ENCODE data around the gene CHAMP1.
"Not testable (repeated sequence)": the region's sequence is repeated elsewhere in the genome, so short reads cannot be mapped to it uniquely, and the experiment has no call there.

CHAMP1 gene

DNA sequence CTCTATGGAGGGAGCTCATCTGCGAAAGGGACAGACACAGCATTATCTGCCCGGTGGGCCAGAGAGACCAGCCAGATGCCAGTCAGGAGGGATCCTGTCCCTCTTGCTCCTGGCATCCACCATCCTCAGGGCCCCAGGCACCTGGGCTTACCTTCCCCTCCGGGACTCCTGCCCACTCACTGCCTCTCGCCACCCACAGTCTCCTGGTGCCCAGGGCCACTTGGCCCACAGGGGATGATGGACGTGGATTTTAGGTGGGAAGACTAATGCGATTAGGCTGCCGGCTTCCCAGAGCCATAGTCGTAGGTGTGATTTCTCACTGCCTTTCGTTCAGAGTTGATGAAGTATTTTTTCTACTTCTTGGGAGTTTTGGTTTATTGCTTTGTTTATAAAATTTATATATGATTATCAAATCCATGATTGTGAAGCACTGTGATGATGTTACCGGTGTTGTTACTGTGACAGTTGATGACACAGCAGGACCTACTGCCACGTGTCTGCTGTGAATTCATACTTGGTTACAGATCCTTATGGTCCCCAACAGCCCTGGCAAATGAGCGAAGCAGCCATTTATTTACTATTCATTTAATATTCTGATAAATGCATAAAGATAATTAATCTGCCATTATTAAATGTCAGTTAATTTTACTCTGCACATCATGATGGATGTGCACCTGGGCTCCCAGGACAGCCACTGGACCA, 14.5 kb upstream of the CHAMP1 start:
- no peak for DNase-seq (ENCODE audit: low read depth)

DNA sequence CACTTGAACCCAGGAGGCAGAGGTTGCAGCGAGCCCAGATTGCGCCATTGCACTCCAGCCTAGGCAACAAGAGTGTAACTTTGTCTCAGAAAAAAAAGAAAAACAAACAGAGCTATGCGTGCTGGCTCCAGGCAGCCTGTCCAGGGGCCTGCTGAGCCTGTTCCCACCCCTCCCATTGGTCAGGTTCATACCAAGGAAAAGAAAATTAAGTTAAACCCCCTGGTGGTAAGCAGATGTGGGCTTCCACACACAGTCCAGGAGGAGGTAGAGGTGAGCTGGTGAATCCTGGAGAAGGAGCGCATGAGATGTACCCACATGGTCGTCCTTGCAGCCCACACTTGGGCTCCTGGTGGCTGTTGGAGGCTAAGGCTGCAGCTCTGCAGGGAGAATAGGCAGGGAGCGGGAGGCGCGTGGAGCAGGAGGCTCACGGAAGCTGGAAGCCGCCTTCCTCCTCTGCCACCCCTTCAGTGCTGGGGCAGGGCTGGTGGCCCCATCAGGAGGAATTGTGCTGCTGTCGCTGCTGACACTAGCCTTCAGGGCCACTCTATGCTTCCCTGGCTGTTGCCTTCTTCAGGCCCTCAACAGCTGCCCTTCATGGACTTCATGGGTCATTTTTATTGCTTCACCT, 10.5 kb upstream of the CHAMP1 start:
- DNase-seq (ENCODE audit: low read depth) = no peak

DNA sequence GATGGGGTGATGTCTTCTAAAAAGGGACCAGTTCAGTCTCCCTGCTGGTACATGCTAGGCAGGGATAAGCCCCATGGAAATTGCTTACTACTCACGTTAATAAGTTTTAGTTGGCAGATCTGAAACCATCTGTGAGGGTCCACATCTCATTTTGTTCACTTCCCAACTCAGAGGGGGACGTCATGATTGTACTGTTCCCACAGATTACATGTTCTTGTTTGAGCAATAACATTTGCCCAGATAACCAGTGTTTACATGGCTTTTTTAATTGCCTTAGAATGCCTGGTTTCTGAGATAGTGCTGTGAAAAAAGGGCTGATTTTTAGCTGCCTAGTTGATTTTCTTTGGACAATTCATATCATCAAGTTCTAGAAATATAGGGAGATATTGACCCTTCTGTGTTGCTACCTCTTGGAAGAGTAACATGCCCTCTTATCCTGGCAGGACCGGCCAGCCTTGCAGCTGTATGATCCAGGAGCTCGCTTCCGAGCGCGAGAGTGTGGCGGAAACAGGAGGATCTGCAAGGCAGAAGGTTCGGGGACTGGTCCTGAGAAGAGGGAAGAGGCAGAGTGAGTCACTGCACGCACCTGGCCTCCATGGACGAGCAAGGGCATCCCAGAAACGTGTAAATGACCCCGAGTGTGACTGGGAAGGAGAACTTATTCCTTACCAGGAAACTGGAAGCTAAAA, 9.8 kb upstream of the CHAMP1 start:
- DNase-seq (ENCODE audit: low read depth) = no peak

DNA sequence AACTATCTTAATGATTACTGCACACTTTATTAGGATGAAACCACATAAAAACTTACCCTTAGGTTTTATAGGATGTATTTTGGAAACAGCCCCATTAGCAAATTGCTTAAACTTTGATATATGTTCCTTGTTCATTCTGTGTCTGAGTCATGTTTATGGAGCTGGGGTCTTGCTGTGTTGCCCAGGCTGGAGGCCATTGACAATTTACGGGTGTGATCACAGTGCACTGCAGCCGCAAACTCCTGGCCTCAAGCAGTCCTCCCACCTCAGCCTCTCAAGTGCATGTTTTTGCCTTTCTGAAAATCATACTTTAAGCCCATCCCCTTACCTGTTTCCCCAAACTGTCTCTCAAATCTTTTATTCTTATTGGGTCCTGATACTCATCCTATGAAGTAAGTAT, 5.2 kb upstream of the CHAMP1 start:
- no peak for DNase-seq (ENCODE audit: low read depth)

DNA sequence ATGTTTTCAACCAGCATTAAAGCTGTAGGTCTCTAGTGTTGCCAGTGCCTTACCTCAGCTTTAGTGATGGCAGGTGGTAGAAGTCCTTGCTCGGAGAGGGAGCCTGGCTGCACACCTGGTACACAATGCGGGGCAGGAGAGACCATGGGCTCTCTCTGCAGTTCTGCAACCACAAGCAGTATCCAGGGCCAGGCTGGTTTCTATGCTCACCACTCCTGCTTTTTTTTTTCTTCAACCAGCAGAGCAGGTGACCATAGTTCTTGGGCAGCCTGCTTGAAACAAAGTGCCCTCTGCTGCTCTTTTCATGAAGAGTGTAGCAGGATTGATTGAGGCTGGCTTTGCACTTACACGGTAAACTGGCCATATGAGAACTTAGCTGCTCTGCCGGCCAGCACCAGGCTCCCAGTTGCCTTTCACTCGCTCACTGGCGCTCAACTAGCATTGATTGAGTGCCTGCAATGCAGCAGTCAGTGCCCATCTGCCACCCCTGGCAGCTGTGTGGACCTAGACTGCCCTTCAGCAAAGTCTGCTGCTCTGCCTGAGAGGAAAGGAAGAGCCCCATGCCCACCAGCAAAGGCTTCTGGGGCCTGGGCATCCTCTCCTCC, 4.4 kb upstream of the CHAMP1 start:
- DNase-seq (ENCODE audit: low read depth) = no peak

- DNase-seq (ENCODE audit: low read depth) = no peak
These were observed 3.3 kb upstream of the CHAMP1 start for GRCh38 chr13:114310956-114311355.

DNA sequence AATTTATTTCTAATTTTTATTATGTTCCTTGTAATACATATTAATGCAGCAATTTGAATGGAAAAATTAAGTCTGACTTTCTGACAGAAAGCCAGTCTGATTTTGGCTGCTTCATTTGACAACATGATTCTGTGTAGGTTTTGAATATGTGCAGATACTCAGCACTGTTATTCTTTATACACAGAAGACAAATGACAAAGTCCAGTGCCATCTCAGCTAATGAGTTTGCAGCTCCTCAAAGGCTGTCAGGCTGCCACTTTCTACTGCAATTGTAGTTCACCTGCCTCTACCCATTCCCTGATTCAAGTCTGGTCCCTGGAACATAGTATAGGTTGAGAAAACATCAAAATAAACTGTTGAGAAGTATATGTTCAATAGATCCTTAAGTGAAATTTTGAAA, 2.9 kb upstream of the CHAMP1 start:
- no peak for DNase-seq (ENCODE audit: low read depth)

DNA sequence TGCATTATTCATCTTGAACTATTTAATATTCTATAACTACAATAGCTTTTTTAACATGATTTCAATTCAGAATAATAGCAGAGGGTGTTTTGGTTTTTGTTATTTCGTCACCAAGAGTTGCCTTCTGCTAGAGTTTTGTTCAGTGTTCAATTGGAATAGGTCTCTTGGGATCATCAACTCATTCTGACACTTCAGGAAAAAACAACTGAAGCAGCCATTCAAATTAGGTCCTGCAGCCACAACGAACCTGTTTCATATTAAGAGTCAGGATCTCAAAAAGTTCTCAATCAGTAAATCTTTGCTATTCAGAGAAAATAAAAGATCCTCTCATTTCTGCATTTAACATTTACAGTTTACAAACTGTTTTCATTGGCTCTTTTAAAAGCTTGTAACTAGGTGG, 2.4 kb upstream of the CHAMP1 start:
- no peak for DNase-seq (ENCODE audit: low read depth)

- DNase-seq (ENCODE audit: low read depth) = no peak
These were observed 1.0 kb upstream of the CHAMP1 start for GRCh38 chr13:114313061-114313860.

DNA sequence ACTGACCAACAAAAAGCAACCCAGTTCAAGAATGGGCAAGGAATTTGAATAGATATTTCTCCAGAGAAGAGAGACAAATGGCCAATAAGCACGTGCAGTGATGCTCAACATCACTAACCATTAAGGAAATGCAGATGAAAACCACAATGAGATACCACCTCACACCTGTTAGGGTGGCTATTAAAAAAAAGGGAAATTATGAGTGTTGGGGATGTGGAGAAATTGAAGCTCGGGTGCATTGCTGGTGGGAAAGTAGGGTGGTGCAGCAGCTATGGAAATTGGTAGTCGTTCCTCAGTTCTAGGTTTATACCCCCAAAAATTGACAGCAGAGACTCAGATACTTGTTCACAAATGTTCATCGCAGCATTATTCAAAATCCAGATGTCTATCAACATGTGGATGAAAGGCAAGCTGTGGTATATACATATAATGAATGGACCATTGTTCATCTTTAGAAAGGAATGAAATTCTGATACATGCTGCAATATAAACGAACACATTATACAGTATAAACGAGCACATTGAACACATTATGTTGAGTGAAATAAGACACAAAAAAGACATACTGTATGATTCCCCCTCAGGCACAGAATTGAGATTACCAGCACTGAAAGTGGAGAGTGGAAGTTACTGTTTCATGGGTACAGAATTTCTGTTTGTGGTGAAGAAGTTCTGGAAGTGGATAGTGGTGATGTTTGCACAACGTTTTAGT, 927 bp downstream of the CHAMP1 start:
- no peak for DNase-seq (ENCODE audit: low read depth)

DNA sequence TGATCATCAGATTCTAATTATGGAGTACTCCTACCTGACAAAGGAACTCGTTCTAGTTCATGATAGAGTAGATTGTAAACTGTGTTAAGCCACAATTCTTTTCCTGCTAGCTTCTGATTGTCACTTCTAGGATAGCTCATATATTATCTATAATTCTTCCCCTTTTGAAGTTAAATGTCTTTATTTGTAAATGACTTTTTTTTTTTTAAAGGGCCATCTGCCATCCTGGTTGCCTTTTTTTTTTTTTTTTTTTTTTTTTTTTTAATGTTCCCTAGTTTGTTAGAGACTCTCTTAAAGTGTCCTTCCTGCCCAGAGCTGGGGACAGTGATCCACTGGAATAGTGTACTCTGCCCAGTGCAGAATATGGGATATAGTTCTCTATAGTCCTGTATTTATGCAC, 4.3 kb downstream of the CHAMP1 start:
- no peak for DNase-seq (ENCODE audit: low read depth)

DNA sequence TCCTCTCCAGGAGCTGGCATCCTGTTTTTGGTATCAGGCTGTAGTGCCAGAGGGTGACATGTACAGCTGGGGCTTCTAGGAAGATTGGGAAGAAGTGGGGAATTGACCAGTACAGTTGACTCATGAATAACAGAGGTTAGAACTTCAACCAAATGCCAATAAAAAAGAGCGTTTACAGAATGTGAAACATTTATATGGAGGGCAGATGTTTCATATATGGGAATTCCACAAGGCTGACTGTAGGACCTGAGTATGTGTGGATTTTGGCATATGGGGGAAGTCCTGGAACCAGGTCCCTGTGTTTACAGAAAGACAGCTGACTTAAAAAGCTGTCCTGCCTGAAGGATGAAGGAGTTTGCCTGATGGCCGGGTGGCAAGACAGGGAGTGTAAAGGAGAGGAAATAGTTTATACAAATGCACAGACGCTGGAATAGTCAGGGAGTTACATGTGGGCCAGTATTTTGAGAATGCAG, 5.2 kb downstream of the CHAMP1 start:
- peak; percentile 67 for DNase-seq (ENCODE audit: low read depth)

DNA sequence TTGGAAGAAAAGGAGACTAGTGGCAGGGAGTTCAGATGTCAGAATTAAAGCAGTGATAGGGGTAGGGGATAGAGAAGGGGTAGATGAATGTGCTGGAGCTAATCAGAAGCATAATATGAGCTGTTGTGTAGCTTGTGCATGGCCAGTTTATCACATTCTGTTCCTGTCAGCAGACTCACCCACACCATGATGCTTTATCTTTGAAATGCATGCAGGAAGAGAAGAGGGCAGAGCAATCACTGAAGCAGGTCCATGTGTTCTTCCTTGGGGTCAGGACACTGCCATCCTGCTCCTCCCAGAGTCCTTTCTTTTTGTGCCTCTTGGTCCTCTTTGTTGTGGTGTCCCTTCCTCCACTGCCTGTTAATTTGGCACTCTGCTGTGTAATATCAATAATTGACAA, 5.8 kb downstream of the CHAMP1 start:
- DNase-seq (ENCODE audit: low read depth) = no peak

- no peak for DNase-seq (ENCODE audit: low read depth)
These were observed 7.0 kb downstream of the CHAMP1 start for GRCh38 chr13:114321256-114321655.

DNA sequence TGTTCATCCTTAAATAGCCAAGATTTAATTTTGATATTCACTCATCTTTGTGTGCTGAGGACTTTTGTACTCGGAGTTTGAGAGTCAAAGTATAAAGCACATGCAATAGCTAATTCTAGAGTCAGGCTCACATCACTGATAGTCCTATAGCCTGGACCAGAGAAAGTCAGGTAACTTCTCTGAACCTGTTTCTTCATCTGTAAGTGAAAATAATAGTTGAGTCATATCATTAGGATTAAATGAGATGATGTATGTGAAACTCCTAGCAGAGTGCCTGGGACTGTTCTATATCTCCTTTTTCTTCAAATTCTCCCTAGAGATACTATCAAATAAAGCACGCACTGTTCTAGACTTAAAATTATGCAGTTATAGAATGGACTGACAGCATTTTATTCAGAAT, 9.0 kb downstream of the CHAMP1 start:
- DNase-seq (ENCODE audit: low read depth) = no peak

- no peak for DNase-seq (ENCODE audit: low read depth)
These were observed 10.0 kb downstream of the CHAMP1 start for GRCh38 chr13:114324334-114324733.

DNA sequence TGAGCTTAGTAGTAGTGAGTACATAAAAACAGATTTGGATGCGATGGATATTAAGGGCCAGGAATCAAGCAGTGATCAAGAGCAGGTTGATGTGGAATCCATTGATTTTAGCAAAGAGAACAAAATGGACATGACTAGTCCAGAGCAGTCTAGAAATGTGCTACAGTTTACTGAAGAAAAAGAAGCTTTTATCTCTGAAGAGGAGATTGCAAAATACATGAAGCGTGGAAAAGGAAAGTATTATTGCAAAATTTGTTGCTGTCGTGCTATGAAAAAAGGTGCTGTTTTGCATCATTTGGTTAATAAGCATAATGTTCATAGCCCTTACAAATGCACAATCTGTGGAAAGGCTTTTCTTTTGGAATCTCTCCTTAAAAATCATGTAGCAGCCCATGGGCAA, 11.4 kb downstream of the CHAMP1 start:
- no peak for DNase-seq (ENCODE audit: low read depth)

DNA sequence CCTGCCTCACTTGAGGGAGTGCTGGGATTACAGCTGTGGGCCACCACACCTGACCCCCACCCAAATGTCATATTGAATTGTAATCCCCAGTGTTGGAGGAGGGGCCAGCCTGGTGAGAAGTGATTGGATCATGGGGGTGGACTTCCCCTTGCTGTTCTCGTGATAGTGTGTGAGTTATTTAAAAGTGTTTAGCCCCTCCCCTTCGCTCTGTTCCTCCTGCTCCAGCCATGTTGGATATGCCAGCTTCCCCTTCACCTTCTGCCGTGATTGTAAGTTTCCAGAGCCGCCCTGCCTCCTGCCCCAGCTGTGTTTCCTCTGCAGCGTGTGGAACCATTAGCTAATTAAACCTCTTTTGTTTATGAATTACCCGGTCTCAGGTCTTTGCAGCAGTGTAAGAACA, 13.7 kb downstream of the CHAMP1 start:
- no peak for DNase-seq (ENCODE audit: low read depth)

- DNase-seq (ENCODE audit: low read depth) = no peak
These were observed 14.3 kb downstream of the CHAMP1 start for GRCh38 chr13:114328595-114328994.

DNA sequence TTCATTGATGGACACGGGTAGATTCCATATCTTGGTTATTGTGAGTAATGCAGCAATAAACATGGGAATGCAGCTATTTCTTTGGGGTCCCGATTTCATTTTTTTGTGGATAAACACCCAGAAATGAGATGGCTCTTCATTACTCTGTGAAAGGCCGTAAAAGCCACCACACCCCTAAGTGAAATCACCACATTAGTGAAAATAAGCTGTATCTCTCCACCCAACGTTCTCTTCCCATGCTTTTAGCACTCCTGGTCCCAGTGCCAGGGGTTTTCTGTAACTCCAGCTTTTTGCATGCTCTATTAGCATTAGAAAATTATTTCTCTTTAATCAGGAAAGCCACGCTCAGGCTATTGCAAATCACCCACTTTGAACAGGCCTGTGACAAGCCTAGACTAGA, 15.8 kb downstream of the CHAMP1 start:
- no peak for DNase-seq (ENCODE audit: low read depth)

GRCh38 chr13:114333881-114334280, 19.6 kb downstream of the CHAMP1 start:
- DNase-seq (ENCODE audit: low read depth) = not testable (repeated sequence)
